ENCODE results near the gene FBXO34. TPM values are rescaled to one million over a fixed set of nuclear protein-coding genes. Genes with fewer than 3 reads are reported as not detected.

The FBXO34 gene
- total RNA-seq, 4 donors from 2014 or later, result 33.3 to 43.1 (median 34.5) TPM

DNA sequence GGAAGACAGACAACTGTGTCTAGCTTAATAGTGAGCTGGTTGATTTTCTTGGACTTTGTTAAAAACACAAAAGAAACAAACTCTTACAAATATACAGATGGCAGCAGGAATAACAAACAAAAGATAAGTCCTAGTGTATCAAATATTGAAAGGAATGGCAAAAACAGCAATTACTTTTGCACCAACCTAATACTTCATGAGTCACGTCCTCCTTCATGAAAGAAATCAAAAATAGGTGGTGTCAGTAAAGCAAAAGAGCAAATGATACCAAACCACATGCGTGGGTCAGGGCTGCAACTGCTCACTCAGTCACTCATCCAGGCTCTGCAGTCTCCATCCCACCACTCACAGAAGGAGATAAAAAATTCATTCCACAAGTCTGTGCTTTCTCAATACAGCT, 128.6 kb downstream of the FBXO34 start:
- H3K9me3 ChIP-seq, result no peaks in the 10 kb centered on the region
- no peak overlapping the region for H3K27ac ChIP-seq
- intact Hi-C loops (cut with DNase I), result no loop called here
- DNase-seq, result no peak
- peaks cover 0 to 26% (median 9%) of the 10 kb centered on the region in 3 donors for H3K4me1 ChIP-seq
- TF ChIP-seq POLR2A (IDR thresholded peaks at IDR 0.05) (no peak), CTCF (IDR thresholded peaks at IDR 0.05) (no peak)
- H3K36me3 ChIP-seq, result peaks cover 4 to 22% (median 5%) of the 10 kb centered on the region in 3 donors
- no peak overlapping the region for H3K4me3 ChIP-seq
- H3K27me3 ChIP-seq, result no peaks in the 10 kb centered on the region
- WGBS, 2 donors, result 61 to 79% methylated on average over 2 of the region's 2 CpGs

DNA sequence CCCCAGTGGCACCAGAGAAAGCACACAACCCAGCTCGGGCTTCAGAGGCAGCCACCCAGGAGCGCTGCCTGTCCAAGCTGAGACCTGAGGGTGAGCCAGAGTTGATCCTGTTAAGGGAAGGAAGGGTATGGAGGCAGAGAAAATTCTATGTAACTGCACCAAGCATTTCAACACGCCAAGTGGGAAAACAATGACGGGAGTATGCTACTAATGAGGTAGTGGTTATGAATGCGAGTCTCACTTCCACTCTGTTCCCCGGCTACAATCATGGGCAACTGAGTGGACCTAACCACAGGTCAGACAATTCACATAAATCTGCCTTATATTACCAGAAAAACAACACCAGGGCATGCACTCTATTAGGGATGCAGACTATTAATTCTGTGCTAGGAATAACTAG, 130.5 kb downstream of the FBXO34 start:
- intact Hi-C loops (cut with DNase I), result no loop called here
- no peak for DNase-seq

More for the DNA sequence above, 130.5 kb downstream of the FBXO34 start:
- H3K27ac ChIP-seq, result no peak overlapping the region
- peaks cover 0 to 26% (median 9%) of the 10 kb centered on the region in 3 donors for H3K4me1 ChIP-seq
- H3K36me3 ChIP-seq, result peaks cover 0 to 3% (median 0%) of the 10 kb centered on the region in 3 donors
- H3K4me3 ChIP-seq, result no peak overlapping the region
- no peaks in the 10 kb centered on the region for H3K27me3 ChIP-seq
- H3K9me3 ChIP-seq, result no peaks in the 10 kb centered on the region
- TF ChIP-seq CTCF (IDR thresholded peaks at IDR 0.05) (no peak), POLR2A (IDR thresholded peaks at IDR 0.05) (no peak)
- WGBS, 2 donors, result 85 to 88% methylated on average over 5 to 6 of the region's 6 CpGs

Small RNA genes within 50 kb of the gene (small RNA-seq; reads per million reads assigned to genes)
- gene AL356801.1, result 0 reads per million in 4 donors

Other genes with a start within 250 kb of the FBXO34 start
- 1 to 10 TPM in 3 of 4 donors, under 1 TPM in 1; 0.80 to 7.0 (median 5.0) TPM for gene WDHD1, start 244.3 kb upstream of the FBXO34 start, total RNA-seq
- gene SOCS4, start 244.2 kb upstream of the FBXO34 start, total RNA-seq, result 10 to 100 TPM in 2 of 4 donors, 1 to 10 TPM in 2; 5.9 to 20.1 (median 12.1) TPM
- 10 to 100 TPM; 35.3 to 85.3 (median 50.4) TPM for gene MAPK1IP1L, start 219.8 kb upstream of the FBXO34 start, total RNA-seq
- 100 to 1,000 TPM; 234 to 565 (median 415) TPM for gene LGALS3, start 142.2 kb upstream of the FBXO34 start, total RNA-seq
- gene DLGAP5, start 79.8 kb upstream of the FBXO34 start, total RNA-seq, result 10 to 100 TPM in 2 of 4 donors, 1 to 10 TPM in 2; 4.6 to 16.8 (median 9.0) TPM
- gene ATG14, start 140.4 kb downstream of the FBXO34 start, total RNA-seq, result 10 to 100 TPM in 1 of 4 donors, 1 to 10 TPM in 3; 4.6 to 12.8 (median 7.5) TPM
- gene TBPL2, start 169.2 kb downstream of the FBXO34 start, total RNA-seq, result not detected

All from esophagus squamous epithelium (tissue), 5 donors.